Frontal cortex (tissue), 4 donors: ENCODE measurements around the gene INTS6L. TPM values are rescaled to one million over a fixed set of nuclear protein-coding genes. Genes with fewer than 3 reads are reported as not detected.
"Not testable (repeated sequence)": the region's sequence is repeated elsewhere in the genome, so short reads cannot be mapped to it uniquely, and the experiment has no call there.

ENCODE experiments used
- DNase-seq, 2 donors: peaks; one replicate each; pipeline ENCODE4 v3.0.0; 2012; ENCODE audit warnings: low spot score in 2 of 2
- FAIRE-seq: peaks from 2 replicates; lab custom pipeline; 2012; peaks lifted over from hg19 to GRCh38; lab: Jason Lieb, UNC
- total RNA-seq: library from RNA; depleted of rRNA; stranded (reverse); fragments of >200 nt; gene quantifications from one replicate; pipeline ENCODE4 v1.2.3, GENCODE V29; 2014
- donor health status: control.
- donor health status: control.
- donor health status: control.

INTS6L gene
- total RNA-seq, 1 donor from 2014 or later: 30.6 TPM

- FAIRE-seq, DNase-seq: not testable (repeated sequence)
Observed at GRCh38 chrX:135594453-135594852, 74.0 kb downstream of the INTS6L start.

DNA sequence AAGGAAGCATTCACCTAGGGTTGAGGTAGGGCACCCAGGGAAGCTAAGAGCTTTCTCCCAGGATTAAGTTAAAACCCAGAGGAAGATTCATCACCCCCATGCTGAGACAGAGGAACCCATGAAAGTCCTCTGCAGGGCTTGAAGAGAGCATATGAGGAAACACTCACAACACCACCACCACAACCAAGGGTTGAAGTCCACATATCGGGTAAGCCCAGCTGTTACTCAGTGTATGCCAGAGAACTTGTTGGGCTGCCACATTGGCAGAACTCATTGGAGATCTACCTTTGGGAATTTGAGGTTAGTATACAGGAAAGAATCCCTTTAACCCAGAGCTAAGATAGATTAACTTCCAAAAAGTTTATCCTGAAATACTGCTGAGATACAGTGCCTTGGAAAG lies 75.1 kb downstream of the INTS6L start:
- DNase-seq: no peak
- FAIRE-seq: no peak

DNA sequence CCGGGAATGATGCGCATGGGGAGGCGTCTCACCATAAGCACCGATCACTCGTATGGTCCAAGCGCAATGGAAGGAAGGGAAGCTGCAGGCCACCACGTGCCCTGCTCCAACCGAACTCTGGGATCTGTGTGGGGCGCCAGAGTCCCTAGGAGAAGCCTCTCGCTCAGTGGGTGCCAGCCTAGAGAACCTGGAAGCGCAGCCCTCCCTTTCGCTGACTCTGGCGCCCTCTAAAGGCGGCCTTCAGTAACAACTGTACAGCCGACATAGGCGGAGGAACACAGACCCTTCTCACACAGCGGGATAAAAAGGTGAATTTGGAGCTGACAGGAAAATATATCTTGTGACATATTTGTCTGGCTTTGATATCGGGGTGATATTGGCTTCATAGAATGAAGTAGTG lies 76.0 kb downstream of the INTS6L start:
- DNase-seq (no peak), FAIRE-seq (no peak)

DNA sequence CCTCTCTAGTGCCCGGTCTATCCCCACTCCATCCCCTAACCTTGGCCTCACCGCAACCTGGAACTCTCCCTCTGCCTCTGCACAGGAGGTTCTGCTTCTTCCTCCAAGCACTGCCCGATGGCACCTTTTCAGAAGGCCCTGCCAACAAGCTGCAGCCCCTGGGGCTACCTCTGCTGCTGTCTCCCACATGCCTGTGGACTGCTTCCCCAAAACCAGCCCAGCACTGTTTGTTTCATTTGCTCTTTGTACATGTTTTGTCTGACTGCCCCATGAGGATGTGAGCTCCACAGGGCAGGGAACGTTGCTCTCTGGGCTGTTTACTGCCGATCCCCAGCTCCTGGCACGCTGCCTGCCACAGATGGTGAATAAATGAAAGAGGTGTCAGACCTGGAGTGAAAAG lies 85.4 kb downstream of the INTS6L start:
- DNase-seq: no peak

DNA sequence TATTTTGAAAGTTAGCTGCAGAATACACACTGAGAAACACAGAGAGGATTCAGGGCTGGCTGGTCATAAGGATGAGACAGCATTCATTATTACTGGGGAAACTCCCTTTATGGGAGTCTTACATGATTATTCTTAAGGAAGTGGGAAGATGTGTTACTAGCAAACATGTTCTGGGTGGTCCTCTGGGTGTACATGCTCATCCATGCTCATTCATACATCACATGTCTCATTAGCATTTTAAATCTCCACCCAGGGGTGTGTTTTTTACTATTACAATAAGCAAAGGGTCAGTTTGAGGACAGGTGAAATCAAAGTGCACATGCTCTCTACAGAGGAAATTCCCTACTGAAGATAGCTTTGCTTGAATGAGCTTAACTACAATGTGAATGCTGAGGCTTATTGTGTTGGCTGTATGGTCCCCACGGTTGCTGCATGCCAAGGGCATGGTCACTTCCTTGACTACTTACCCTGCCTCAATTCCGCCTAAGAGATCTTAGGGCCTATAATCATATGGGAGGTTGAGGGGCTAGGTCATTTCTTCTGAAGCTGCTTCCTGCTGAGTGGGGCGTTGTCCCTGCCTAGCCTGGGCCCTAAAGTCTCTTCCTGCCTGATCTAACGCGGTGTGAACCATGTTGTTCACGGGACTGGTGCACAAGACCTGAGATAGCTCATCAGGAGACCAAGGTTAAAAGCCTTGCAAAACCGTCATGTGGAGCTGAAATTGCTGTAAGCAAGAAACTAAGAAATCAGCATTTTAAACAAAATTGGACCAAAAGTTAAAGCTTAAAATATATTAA lies 104.1 kb downstream of the INTS6L start:
- FAIRE-seq, DNase-seq: not testable (repeated sequence)

More for the DNA sequence above, 85.4 kb downstream of the INTS6L start:
- FAIRE-seq: no peak

- DNase-seq (peak in 1 of 2 donors; percentile 1), FAIRE-seq (no peak)
Observed at GRCh38 chrX:135625995-135626394, 105.5 kb downstream of the INTS6L start.

GRCh38 chrX:135629342-135629741 lies 108.9 kb downstream of the INTS6L start:
- FAIRE-seq (no peak), DNase-seq (no peak)

Other genes starting within 250 kb of the INTS6L start
- gene ETDC, start 211.2 kb upstream of the INTS6L start, total RNA-seq: not detected
- 11.0 TPM for gene ZNF75D, start 176.6 kb upstream of the INTS6L start, total RNA-seq
- 13.0 TPM for gene ZNF449, start 175.9 kb upstream of the INTS6L start, total RNA-seq
- gene SMIM10L2A, start 98.7 kb upstream of the INTS6L start, total RNA-seq: 9.0 TPM
- not detected for gene CT45A1, start 193.0 kb downstream of the INTS6L start, total RNA-seq
- not detected for gene CT45A3, start 247.5 kb downstream of the INTS6L start, total RNA-seq